Endodermal cell (in vitro differentiated cells): ENCODE data around the gene ATP1B1. TPM values are rescaled to one million over a fixed set of nuclear protein-coding genes. Genes with fewer than 3 reads are reported as not detected.

Experiments used
- DNase-seq: peaks from one replicate; pipeline ENCODE4 v3.0.0-alpha.2; 2017
- H3K27ac ChIP-seq: 2 replicates; pipeline ENCODE4 v1.5.1; 2013; ENCODE audit warnings: mild to moderate bottlenecking, low read depth, low read length, moderate library complexity
- H3K27me3 ChIP-seq: 2 replicates; pipeline ENCODE4 v1.6.1; 2013; ENCODE audit warnings: mild to moderate bottlenecking, low read length, moderate library complexity; ENCODE audit not compliant: insufficient read depth, control insufficient read depth, poor library complexity, severe bottlenecking
- H3K36me3 ChIP-seq: 2 replicates; pipeline ENCODE4 v1.7.0; 2013; ENCODE audit warnings: mild to moderate bottlenecking, low read length, moderate library complexity; ENCODE audit not compliant: control insufficient read depth, insufficient read depth
- H3K4me1 ChIP-seq: one replicate; pipeline ENCODE4 v1.7.0; 2013; ENCODE audit warnings: low read length; ENCODE audit not compliant: control insufficient read depth, insufficient read depth
- H3K4me3 ChIP-seq: 2 replicates; pipeline ENCODE4 v1.5.1; 2013; ENCODE audit warnings: mild to moderate bottlenecking, low read length, moderate library complexity
- H3K9ac ChIP-seq: 2 replicates; pipeline ENCODE4 v1.6.1; 2013; ENCODE audit warnings: mild to moderate bottlenecking, low read length, moderate library complexity; ENCODE audit not compliant: poor library complexity, severe bottlenecking; ENCODE audit errors: extremely low read depth
- H3K9me3 ChIP-seq: 2 replicates; pipeline ENCODE4 v1.6.1; 2013; ENCODE audit warnings: mild to moderate bottlenecking, low read length, moderate library complexity; ENCODE audit not compliant: control insufficient read depth
- H3K27ac Mint-ChIP-seq: 2 replicates; pipeline ENCODE4 v1.8.0; 2020; ENCODE audit warnings: mixed read lengths
- H3K27me3 Mint-ChIP-seq: 2 replicates; pipeline ENCODE4 v1.8.0; 2021; ENCODE audit warnings: mild to moderate bottlenecking, mixed read lengths; ENCODE audit not compliant: insufficient read depth
- H3K36me3 Mint-ChIP-seq: 2 replicates; pipeline ENCODE4 v1.8.0; 2020; ENCODE audit warnings: low read depth, mixed read lengths
- H3K4me1 Mint-ChIP-seq: 2 replicates; pipeline ENCODE4 v1.8.0; 2020; ENCODE audit warnings: mixed read lengths
- H3K4me3 Mint-ChIP-seq: 2 replicates; pipeline ENCODE4 v1.8.0; 2020; ENCODE audit warnings: mild to moderate bottlenecking, moderate library complexity, mixed read lengths
- H3K9me3 Mint-ChIP-seq: 2 replicates; pipeline ENCODE4 v1.8.0; 2020; ENCODE audit warnings: mild to moderate bottlenecking, mixed read lengths
- WGBS, 2 experiments: methylation state at CpG; one replicate each; pipeline versions ENCODE4 v1.1.5 to v1.1.7; 2013; ENCODE audit warnings: missing lambda C conversion rate in 2 of 2, mixed read lengths in 1 of 2; ENCODE audit not compliant: insufficient coverage in 1 of 2, insufficient read length in 1 of 2; 5-methylcytosine and 5-hydroxymethylcytosine counted together
- total RNA-seq, 2 donors: library from RNA; stranded (reverse); fragmentation: NEBNext Ultra II Directional in 1 of 2; extraction: Animal tissue kit (Norgen Biotek cat#: 25700) in 1 of 2; gene quantifications; 2 replicates in 1 of 2; 3 replicates in 1 of 2; pipeline ENCODE4 v1.2.1, GENCODE V29; 2021
- TF ChIP-seq, protein P1 (sequence below): fragments of 200-600 bp; sonication (generic); conservative IDR thresholded peaks from 2 replicates; pipeline ENCODE4 v1.5.0; 2021; ENCODE audit warnings: antibody characterized with exemption, mild to moderate bottlenecking

The ATP1B1 gene
- total RNA-seq, 2 donors from 2014 or later: 49.9 to 56.3 TPM

DNA sequence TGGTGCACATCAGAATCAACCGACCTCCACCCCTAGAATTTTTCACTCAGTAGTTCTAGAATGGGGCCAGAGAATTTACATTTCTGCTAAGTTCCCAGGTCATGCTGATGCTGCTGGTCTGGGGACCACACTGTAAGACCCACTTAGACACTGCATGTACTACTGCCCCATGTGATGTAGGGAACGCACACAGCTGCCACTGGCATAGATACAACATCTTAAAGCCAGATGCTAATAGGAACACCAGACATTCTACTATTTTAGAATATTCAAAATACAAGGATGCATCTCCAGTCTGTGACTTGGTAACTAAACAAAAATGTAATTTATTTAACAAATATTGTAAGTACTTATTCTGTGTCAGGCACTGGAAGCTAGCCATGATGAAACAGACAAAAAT is 14.1 kb upstream of the ATP1B1 start:
- no peak overlapping the region for H3K4me3 ChIP-seq
- Mint-ChIP-seq H3K27me3 (peaks cover 2% of the 10 kb centered on the region), H3K4me1 (peaks cover 24% of the 10 kb centered on the region), H3K9me3 (peaks cover 3% of the 10 kb centered on the region), H3K4me3 (no peak overlapping the region), H3K36me3 (no peaks in the 10 kb centered on the region), H3K27ac (no peak overlapping the region)
- H3K27me3 ChIP-seq: no peaks in the 10 kb centered on the region
- 93 to 100% methylated on average over 1 to 2 of the region's 2 CpGs for WGBS, 2 experiments
- DNase-seq: no peak
- H3K36me3 ChIP-seq: no peaks in the 10 kb centered on the region
- H3K9me3 ChIP-seq: no peaks in the 10 kb centered on the region
- H3K4me1 ChIP-seq: peaks cover 7% of the 10 kb centered on the region
- H3K27ac ChIP-seq: no peak overlapping the region
- TF ChIP-seq, protein P1, sequence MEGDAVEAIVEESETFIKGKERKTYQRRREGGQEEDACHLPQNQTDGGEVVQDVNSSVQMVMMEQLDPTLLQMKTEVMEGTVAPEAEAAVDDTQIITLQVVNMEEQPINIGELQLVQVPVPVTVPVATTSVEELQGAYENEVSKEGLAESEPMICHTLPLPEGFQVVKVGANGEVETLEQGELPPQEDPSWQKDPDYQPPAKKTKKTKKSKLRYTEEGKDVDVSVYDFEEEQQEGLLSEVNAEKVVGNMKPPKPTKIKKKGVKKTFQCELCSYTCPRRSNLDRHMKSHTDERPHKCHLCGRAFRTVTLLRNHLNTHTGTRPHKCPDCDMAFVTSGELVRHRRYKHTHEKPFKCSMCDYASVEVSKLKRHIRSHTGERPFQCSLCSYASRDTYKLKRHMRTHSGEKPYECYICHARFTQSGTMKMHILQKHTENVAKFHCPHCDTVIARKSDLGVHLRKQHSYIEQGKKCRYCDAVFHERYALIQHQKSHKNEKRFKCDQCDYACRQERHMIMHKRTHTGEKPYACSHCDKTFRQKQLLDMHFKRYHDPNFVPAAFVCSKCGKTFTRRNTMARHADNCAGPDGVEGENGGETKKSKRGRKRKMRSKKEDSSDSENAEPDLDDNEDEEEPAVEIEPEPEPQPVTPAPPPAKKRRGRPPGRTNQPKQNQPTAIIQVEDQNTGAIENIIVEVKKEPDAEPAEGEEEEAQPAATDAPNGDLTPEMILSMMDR: no peak
- H3K9ac ChIP-seq: no peak overlapping the region

DNA sequence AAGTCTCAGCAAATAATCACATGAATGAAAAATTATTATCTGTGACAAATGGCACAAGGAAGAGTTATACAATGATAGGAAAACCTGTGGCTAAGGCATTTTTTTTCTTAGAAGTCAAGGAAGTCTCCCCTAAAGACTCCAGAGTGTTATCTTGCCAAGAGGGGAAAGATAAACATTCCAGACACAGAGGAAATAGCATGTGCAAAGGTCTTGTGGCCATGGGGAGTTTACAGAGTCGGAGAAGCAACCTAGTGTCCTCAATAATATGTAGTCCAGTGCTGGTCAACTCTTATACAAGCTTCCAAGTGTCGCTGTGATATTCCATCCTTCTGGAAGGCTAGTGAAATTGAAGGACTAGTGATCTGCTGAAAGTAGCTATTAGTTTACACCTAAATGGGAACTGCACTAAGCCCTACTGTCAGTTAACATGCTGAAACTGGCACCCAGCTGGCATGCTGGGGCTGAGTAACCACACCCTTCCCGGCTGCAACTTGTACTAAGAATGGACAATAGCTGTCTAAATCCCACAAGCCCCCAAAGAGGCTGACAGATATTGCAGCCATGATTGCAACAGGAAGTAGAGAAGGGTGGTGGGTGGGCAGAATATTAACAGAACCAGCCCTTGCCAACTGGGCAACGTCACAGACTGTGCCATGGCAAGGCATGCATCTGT is 11.5 kb upstream of the ATP1B1 start:
- H3K9me3 ChIP-seq: no peaks in the 10 kb centered on the region
- H3K36me3 ChIP-seq: no peaks in the 10 kb centered on the region
- no peak overlapping the region for H3K9ac ChIP-seq
- H3K27ac ChIP-seq: no peak overlapping the region
- WGBS, 2 experiments: 73 to 93% methylated on average over 2 to 4 of the region's 4 CpGs
- peaks cover 17% of the 10 kb centered on the region for H3K4me1 ChIP-seq
- Mint-ChIP-seq H3K27me3 (peaks cover 2% of the 10 kb centered on the region), H3K27ac (no peak overlapping the region), H3K36me3 (no peaks in the 10 kb centered on the region), H3K4me1 (peaks cover 28% of the 10 kb centered on the region), H3K4me3 (no peak overlapping the region), H3K9me3 (peaks cover 3% of the 10 kb centered on the region)
- no peak for DNase-seq
- no peak overlapping the region for H3K4me3 ChIP-seq
- H3K27me3 ChIP-seq: no peaks in the 10 kb centered on the region
- TF ChIP-seq, protein P1: no peak

GRCh38 chr1:169098380-169098779 is 8.1 kb upstream of the ATP1B1 start:
- Mint-ChIP-seq H3K36me3 (no peaks in the 10 kb centered on the region), H3K27me3 (peaks cover 2% of the 10 kb centered on the region), H3K27ac (no peak overlapping the region), H3K9me3 (peaks cover 3% of the 10 kb centered on the region), H3K4me3 (no peak overlapping the region), H3K4me1 (peaks cover 29% of the 10 kb centered on the region)
- H3K4me1 ChIP-seq: peaks cover 10% of the 10 kb centered on the region
- 67 to 85% methylated on average over 1 of the region's 1 CpG for WGBS, 2 experiments
- peaks cover under 1% of the 10 kb centered on the region for H3K27me3 ChIP-seq
- H3K36me3 ChIP-seq: no peaks in the 10 kb centered on the region
- no peak overlapping the region for H3K9ac ChIP-seq
- H3K4me3 ChIP-seq: no peak overlapping the region
- no peak overlapping the region for H3K27ac ChIP-seq
- H3K9me3 ChIP-seq: no peaks in the 10 kb centered on the region
- DNase-seq: no peak
- TF ChIP-seq, protein P1: no peak
